HG02798 (cell line): ENCODE data around the gene HSBP1L1.

ENCODE experiments used
- ATAC-seq: cut with Tn5 transposase; IDR thresholded peaks from one replicate; pipeline ENCODE4 v1.9.1; 2021; ENCODE audit warnings: mild to moderate bottlenecking; ENCODE audit not compliant: unreplicated experiment, poor library complexity

The HSBP1L1 gene

DNA sequence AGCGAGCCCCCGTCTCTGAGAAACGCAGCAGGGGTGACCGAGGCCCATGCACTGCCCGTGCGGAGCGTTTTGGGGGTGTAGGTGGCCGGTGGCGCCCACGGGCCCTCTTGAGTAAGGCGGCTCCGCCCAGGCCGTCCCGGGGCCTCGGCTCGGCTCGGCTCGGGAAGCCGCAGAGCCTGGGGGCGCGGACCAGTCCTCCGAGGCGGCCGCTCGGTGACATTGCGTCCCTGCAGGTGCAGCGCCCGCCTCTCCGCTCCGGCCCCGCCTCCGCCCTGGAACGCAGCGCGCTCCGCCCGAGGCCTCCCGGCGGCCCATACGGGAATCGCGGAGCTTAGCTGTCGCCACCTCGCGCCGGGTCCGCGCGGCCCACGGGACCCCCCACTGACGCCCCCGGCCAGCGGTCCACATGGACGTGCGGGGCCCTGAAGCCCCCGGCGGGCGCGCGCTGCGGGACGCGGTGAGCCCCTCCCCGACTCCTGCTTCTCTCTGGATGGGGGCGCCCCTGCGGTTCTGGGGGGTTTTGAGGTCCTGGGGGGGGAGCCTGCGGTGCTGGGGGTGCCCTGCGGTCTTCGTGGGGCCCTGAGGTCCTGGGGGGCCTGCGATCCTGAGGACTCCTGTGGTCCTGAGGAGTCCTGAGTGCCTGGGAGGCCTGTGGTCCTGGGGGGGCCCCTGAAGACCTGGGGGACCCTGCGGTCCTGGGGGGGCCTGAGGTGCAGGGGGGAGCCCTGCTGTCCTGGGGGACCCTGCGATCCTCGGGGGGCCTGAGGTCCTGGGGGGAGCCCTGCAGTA, at the start of gene HSBP1L1:
Gene HSBP1L1, plus strand, starts transcription at position 314 of the 789 bp plus-strand sequence. Its CDS starts 93 bp downstream, at position 407.
- ATAC-seq: peak; percentile 56

DNA sequence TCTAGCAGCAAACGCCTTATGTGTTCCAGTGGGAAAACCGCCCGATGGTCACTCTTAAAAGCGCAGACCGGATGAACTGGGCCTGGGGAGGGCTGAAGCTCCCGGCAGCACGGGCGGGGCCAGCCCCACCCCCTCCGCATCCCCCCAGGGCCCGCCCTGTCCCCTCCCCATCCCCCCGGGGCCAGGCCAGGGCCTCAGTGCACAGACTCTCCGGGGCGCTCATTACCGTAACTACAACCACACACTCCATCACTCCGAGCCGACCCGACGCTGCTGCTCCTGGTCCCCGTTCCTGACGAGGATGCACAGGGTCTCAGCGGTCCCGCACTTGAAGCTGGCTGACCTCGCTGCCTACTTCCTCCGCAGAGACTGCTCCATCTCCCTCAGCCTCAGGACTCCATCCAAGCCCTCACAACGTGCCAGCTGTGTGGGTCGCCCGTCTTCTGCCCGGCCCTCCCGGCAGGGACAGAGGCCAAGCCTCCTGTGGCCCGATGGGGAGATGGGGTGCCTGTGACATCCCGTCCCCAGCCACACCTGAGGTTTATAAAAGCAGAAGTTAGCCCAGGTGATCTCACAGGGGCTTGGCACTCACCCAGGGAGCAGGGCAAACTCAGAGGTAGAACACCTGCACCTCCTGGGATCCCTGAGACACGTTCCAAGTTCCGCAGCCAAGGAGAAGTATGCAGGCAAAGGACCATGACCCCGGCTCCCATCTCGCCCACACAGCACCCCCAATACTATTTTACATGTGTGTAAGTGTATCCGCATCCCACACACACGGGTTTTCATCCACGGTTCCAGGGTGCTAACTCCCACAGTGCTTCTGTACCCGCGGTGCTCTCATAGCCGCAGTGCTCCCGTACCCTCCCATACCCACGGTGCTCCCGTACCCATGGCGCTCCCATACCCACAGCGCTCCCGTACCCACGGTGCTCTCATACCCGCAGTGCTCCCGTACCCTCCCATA, 49.0 kb upstream of the HSBP1L1 start:
- ATAC-seq: no peak

GRCh38 chr18:79916128-79916494, 48.3 kb upstream of the HSBP1L1 start:
- no peak for ATAC-seq

- ATAC-seq: no peak
These were observed 47.8 kb upstream of the HSBP1L1 start for GRCh38 chr18:79916546-79917168.

- no peak for ATAC-seq
These were observed 47.1 kb upstream of the HSBP1L1 start for GRCh38 chr18:79917169-79917852.

GRCh38 chr18:79917853-79918614, 46.4 kb upstream of the HSBP1L1 start:
- no peak for ATAC-seq

DNA sequence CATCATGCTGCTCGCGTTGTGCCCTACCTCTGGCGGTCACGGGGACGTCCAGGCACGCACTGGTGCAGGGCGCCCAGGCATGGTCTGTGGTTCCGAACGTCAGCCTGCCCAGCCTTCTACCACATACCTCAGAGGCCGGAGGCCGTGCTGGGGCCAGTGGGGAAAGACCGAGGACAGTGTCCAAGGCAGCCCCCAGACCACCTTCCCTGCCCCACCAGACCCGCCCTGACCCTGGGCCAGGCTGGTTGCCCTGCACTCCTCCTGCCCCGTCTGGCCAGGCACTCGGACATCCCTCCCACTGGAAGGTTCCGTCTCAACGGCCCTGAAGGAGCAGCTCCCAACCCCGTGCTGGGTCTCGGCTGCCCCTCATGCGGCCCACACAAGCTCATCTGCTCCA, 45.8 kb upstream of the HSBP1L1 start:
- ATAC-seq: no peak

GRCh38 chr18:79919089-79919488, 45.4 kb upstream of the HSBP1L1 start:
- no peak for ATAC-seq

DNA sequence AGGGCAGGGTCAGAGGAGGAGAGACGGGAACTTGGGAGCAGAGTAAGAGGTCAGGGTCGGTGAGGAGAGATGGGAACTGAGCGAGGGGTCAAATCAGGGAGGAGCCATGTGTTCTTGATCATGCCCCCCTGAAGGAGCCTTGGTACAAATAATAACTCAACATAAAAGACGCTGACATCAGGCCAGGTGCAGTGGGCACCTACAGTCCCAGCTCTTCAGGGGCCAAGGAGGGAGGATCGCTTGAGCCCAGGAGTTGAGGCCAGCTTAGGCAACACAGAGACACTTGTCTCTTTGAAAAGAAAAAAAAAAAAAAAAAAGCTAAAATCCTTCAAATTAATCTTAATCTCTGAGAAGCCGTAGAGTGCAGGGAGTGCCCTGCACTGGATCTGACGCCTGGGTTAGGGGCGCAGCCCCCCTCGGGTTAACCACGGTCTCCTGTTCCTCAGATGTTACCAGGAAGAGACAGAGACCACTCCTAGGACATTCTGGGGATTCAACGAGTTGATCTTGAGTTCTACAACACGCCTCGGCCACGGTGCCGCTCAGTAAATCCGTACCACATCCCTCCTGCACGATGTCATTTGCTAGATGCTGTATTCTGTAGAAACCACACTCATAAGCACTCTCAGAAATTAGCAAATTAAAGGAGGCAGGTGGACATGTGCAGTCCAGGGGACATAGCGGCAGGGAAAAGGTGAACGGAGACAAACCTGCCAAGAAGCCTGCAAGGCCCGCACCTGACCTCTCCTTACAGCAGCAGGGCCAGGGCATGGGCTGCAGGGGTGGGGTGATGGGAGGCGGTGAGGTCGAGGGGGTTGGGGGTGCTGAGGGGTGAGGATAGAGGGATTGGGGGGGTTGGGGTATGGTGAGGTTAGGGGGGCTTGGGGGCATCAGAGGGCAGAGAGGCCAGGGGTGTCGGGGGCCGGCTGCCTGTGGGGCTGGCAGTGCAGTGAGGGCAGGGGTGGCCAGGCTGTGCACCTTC, 42.2 kb upstream of the HSBP1L1 start:
- ATAC-seq: no peak

DNA sequence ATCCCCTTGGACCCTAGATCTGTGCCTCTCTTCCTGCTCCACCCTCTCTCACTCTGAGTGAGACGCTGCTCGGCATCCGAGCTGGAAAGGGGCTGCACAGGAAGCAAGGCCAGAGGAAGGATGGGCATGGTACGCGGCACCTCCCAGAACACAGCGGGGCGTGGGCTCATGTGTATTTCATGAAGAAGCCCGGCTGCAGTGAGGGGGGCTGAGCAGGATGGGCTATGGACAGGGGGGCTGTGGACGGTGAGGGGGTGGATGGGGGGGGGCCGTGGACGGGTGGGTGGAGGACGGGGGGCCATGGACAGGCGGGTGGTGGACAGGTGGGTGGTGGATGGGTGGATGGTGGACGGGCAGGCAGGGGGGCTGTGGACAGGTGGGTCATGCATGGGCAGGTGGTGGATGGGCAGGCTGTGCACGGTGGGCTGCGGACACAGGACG, 41.5 kb upstream of the HSBP1L1 start:
- no peak for ATAC-seq

GRCh38 chr18:79923896-79924585, 40.4 kb upstream of the HSBP1L1 start:
- no peak for ATAC-seq

- ATAC-seq: no peak
These were observed 39.4 kb upstream of the HSBP1L1 start for GRCh38 chr18:79924814-79925731.

GRCh38 chr18:79926306-79926705, 38.1 kb upstream of the HSBP1L1 start:
- ATAC-seq: no peak

DNA sequence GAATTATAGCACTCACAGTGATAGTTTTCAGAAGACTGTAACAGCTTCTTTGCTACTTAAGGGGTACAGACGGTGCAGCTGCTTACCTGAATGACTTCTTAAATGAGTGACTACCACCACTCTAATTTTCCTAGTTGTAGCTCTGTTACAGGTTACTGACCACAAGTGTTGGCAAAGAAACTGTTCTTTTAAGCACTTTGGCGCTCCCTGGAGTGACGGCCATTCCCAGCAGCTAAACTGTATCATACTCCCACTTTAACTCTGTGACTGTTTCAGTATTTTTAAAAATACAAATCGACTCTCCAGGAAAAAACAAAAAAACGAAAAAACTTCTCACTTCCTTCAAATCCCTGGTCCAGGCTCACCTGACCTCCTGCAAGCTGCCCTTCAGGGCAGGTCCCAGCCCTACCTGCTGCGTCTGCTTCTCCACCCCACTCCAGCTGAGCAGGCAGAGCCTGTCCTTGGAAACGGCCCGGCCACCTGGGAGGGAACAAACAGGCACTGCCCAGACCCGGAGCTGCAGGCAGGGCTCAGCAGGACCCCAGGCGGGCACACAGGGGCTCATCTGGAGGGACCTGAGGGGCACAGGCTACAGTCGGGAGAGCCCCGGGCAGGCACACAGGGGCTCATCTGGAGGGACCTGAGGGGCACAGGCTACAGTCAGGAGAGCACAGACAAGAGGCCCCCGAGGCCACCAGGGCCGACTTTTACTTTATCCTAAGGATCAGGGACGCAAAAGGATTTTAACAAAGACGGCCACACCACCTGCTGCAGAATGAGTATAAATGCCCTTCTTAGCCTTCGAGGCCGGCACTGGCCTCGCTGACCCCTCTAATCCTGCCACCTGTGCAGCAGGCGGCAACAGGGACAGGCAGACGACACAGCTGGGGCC, 37.5 kb upstream of the HSBP1L1 start:
- no peak for ATAC-seq

DNA sequence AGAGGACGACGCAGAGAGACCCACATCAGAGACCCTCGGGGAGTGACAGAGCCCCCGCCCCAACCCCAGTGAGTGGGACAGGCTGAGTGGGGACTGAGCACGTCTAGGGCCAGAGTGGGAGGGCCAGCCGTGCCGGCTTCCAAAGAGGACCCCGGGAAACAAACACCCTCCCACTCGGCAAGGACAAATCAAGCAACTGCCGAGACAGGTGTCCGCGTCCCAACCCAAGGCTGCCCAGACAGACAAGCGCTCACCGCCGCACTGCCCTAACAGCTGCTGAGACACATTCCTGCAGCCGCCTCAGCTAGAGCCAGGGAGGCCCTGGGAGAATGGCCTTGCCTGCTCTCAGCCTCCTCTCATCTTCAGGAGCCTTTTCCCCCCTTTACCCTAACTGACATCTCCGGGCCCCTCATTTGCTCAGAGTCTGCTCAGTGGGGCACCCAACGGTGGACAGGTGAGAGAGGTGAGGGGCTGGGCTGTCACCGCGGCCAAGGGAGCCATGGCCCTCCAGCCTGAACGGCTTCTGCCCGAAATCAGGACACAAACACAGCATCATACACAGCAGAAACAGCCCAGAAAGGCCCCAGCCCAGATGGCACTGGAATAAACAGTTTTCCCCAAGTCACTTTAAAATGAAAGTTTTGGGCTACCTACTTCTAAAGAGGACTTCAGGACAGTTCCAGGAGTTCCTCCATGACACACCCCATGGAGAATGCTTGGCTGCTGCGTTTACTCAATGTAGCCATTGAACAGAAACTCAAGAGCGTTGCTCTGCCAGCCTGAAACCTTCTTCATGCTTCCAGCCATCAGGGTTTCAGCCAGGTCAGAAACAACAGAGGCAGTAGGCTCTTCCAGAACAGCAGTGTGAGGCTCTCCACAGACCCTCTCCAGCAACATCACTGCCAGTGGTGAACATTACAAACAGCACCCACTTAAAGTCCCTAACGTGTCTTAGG, 36.6 kb upstream of the HSBP1L1 start:
- no peak for ATAC-seq
